ENCODE data around the gene ZNF408.

Gene ZNF408

GRCh38 chr11:46727952-46728658 lies 27.3 kb downstream of the ZNF408 start:
- DNase-seq (ENCODE audit: low read depth) = no peak

- DNase-seq (ENCODE audit: low read depth) = no peak
Observed at GRCh38 chr11:46728659-46729040, 27.8 kb downstream of the ZNF408 start.

- no peak for DNase-seq (ENCODE audit: low read depth)
Observed at GRCh38 chr11:46729110-46730027, 28.5 kb downstream of the ZNF408 start.

GRCh38 chr11:46731545-46731944 lies 30.7 kb downstream of the ZNF408 start:
- DNase-seq (ENCODE audit: low read depth) = no peak

- DNase-seq (ENCODE audit: low read depth) = no peak
Observed at GRCh38 chr11:46733234-46733633, 32.4 kb downstream of the ZNF408 start.

GRCh38 chr11:46736146-46736545 lies 35.3 kb downstream of the ZNF408 start:
- no peak for DNase-seq (ENCODE audit: low read depth)

- DNase-seq (ENCODE audit: low read depth) = no peak
Observed at GRCh38 chr11:46736615-46737014, 35.8 kb downstream of the ZNF408 start.

- no peak for DNase-seq (ENCODE audit: low read depth)
Observed at GRCh38 chr11:46737699-46738098, 36.9 kb downstream of the ZNF408 start.

- no peak for DNase-seq (ENCODE audit: low read depth)
Observed at GRCh38 chr11:46738887-46739286, 38.1 kb downstream of the ZNF408 start.

GRCh38 chr11:46741600-46742484 lies 41.0 kb downstream of the ZNF408 start:
- no peak for DNase-seq (ENCODE audit: low read depth)

- DNase-seq (ENCODE audit: low read depth) = no peak
Observed at GRCh38 chr11:46743043-46743442, 42.2 kb downstream of the ZNF408 start.

- DNase-seq (ENCODE audit: low read depth) = no peak
Observed at GRCh38 chr11:46743693-46744339, 43.0 kb downstream of the ZNF408 start.

- DNase-seq (ENCODE audit: low read depth) = no peak
Observed at GRCh38 chr11:46745328-46745727, 44.5 kb downstream of the ZNF408 start.

- no peak for DNase-seq (ENCODE audit: low read depth)
Observed at GRCh38 chr11:46745995-46746394, 45.2 kb downstream of the ZNF408 start.

GRCh38 chr11:46747150-46747549 lies 46.3 kb downstream of the ZNF408 start:
- DNase-seq (ENCODE audit: low read depth) = no peak
